Right cardiac atrium (tissue), 5 donors: ENCODE data around the gene MRPL50. TPM values are rescaled to one million over a fixed set of nuclear protein-coding genes. Genes with fewer than 3 reads are reported as not detected.
A peak's percentile ranks its signal among the peaks of the same experiment; 100 is the strongest.
"Not testable (repeated sequence)": the region's sequence is repeated elsewhere in the genome, so short reads cannot be mapped to it uniquely, and the experiment has no call there.

Experiments used
- ATAC-seq, 2 donors: fragments of 200-7000 bp; cut with Tn5 transposase; one replicate each; pipeline versions ENCODE4 v1.8.0 to v1.9.1; 2020; ENCODE audit warnings: moderate library complexity in 2 of 2, mild to moderate bottlenecking in 1 of 2
- DNase-seq, 3 donors: peaks; one replicate each; pipeline ENCODE4 v3.0.0-alpha.2; 2020
- H3K27ac ChIP-seq: one replicate; pipeline ENCODE4 v1.5.1; 2013; ENCODE audit warnings: mild to moderate bottlenecking, low read length, control low read depth, moderate library complexity
- H3K27me3 ChIP-seq: one replicate; pipeline ENCODE4 v1.6.1; 2013; ENCODE audit not compliant: control insufficient read depth, insufficient read depth
- H3K4me1 ChIP-seq: one replicate; pipeline ENCODE4 v1.6.1; 2013; ENCODE audit warnings: low read length; ENCODE audit not compliant: control insufficient read depth, insufficient read depth
- H3K4me3 ChIP-seq: one replicate; pipeline ENCODE4 v1.5.1; 2013; ENCODE audit warnings: low read length, control low read depth
- H3K9me3 ChIP-seq: one replicate; pipeline ENCODE4 v1.6.1; 2013; ENCODE audit warnings: low read length; ENCODE audit not compliant: control insufficient read depth
- WGBS: extraction: QIAGEN DNeasy Blood & Tissue Kit; methylation state at CpG from one replicate; pipeline ENCODE4 v1.1.7; 2013; 5-methylcytosine and 5-hydroxymethylcytosine counted together
- intact Hi-C, 4 donors: fragments of 100-400 bp; cut with DNase I; formaldehyde crosslinking; loops; one replicate each; pipeline versions ENCODE4 v1.11.0 to v1.14.0; 2022 to 2023
- polyA plus RNA-seq: library from polyadenylated mRNA; stranded (reverse); fragments of 200-250 nt; gene quantifications from one replicate; pipeline ENCODE4 v1.2.3, GENCODE V29; 2013
- total RNA-seq, 4 donors: library from RNA; stranded (reverse); fragmentation: NEBNext Ultra II Directional; extraction: Animal tissue kit (Norgen Biotek cat#: 25700); gene quantifications; one replicate each; pipeline ENCODE4 v1.2.1, GENCODE V29; 2021
- donor health status: healthy with polysubstance abuse.
- donor health status: DM: no; HTN: yes; CAD: no.
- donor health status: DM: no; HTN: no; CAD: no.
- donor health status: DM: no; HTN: yes; CAD: no; lungs with severe emphysema.
- donor health status: DM: yes; HTN: yes; CAD: no.

The MRPL50 gene
- total and polyA plus RNA-seq, 5 donors: 16.0 to 20.7 (median 18.3) TPM

GRCh38 chr9:101394687-101395086 is 3.7 kb downstream of the MRPL50 start:
- H3K9me3 ChIP-seq: no peaks in the 10 kb centered on the region
- intact Hi-C loops: loop anchor here in 2 of 4 donors (10.0 kb wide), 1 partner anchor 140 kb away; the partner anchor contains the start of gene RNF20 (in 2 of the 2)
- DNase-seq: no peak
- H3K4me3 ChIP-seq: no peak overlapping the region
- no peak for ATAC-seq
- H3K27me3 ChIP-seq: no peaks in the 10 kb centered on the region
- WGBS: 96% methylated on average over 1 of the region's 1 CpG
- H3K4me1 ChIP-seq: peaks cover 2% of the 10 kb centered on the region
- no peak overlapping the region for H3K27ac ChIP-seq

DNA sequence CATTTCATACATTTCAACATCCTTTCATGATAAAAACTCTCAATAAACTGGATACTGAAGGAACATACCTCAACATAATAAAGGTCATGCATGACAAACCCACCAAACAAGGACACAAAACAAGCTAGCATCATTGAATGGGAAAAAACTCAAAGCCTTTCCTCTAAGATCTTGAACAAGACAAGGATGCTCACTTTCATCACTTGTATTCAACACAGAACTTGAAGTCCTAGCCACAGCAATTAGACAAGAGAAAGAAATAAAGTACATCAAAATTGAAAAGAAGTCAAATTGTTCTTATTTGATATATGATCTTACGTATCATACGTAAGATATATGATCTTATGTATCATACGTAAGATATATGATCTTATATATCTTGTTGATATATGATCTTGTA is 5.3 kb downstream of the MRPL50 start:
- WGBS: over 99% methylated on average over 3 of the region's 3 CpGs
- ATAC-seq: no peak
- no peak overlapping the region for H3K4me3 ChIP-seq

DNA sequence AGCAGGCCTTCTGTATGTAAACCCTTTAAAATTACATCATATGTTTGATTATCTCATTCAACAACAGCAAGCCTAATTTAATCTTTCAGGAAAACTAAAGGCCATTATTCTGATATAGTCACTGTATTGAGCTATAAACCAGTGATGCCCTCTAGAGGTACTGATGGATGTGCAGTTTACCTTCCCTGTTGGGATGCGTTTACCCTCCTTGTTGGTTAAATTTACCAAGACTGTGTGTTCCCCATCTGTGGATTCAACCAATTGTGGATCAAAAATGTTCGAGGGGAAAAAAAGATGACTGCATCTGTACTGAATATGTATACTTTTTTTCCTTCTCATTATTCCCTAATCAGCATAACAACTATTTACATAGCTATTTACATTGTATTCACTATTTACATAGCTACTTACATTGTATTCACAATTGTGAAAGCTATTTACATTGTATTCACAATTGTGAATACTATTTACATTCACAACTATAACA is 9.9 kb downstream of the MRPL50 start:
- H3K27ac ChIP-seq: no peak overlapping the region
- ATAC-seq (no peak), DNase-seq (no peak)
- no peak overlapping the region for H3K4me3 ChIP-seq
- WGBS: 85% methylated on average over 2 of the region's 2 CpGs
- intact Hi-C loops: no loop called here
- H3K4me1 ChIP-seq: no peaks in the 10 kb centered on the region
- H3K9me3 ChIP-seq: no peaks in the 10 kb centered on the region
- no peaks in the 10 kb centered on the region for H3K27me3 ChIP-seq

More for the DNA sequence above, 5.3 kb downstream of the MRPL50 start:
- Histone ChIP-seq H3K9me3 (no peaks in the 10 kb centered on the region), H3K27ac (no peak overlapping the region), H3K27me3 (no peaks in the 10 kb centered on the region), H3K4me1 (peaks cover 2% of the 10 kb centered on the region)
- DNase-seq: no peak
- intact Hi-C loops: loop anchor here in 2 of 4 donors (10.0 kb wide), 1 partner anchor 142 kb away; the partner anchor contains the start of gene RNF20 (in 2 of the 2)

GRCh38 chr9:101387871-101388506 is 10.4 kb downstream of the MRPL50 start:
- no peaks in the 10 kb centered on the region for H3K9me3 ChIP-seq
- WGBS: 55% methylated on average over 6 of the region's 6 CpGs
- peak in 1 of 2 donors; percentile 56 for ATAC-seq
- H3K27me3 ChIP-seq: no peaks in the 10 kb centered on the region
- H3K4me3 ChIP-seq: no peak overlapping the region
- no peak for DNase-seq
- intact Hi-C loops: no loop called here
- H3K4me1 ChIP-seq: no peaks in the 10 kb centered on the region
- H3K27ac ChIP-seq: no peak overlapping the region

DNA sequence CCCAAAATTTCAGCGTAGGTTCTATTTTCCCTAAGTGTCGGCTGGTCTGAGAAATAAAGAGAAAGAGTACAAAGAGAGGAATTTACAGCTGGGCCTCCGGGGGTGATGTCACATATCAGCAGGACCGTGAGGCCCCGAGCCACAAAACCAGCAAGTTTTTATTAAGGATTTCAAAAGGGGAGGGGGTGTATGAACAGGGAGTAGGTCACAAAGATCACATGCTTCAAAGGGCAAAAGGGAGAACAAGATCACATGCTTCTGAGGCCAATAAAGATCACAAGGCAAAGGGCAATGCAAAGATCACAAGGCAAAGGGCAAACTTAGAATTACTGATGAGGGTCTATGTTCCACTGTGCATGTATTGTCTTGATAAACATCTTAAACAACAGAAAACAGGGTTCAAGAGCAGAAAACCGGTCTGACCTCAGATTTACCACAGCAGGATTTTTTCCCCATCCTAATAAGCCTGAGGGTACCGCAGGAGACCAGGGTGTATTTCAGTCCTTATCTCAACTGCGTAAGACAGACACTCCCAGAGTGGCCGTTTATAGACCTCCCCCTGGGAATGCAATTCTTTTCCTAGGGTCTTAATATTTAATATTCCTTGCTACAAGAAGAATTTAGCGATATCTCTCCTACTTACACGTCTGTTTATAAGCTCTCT is 13.4 kb downstream of the MRPL50 start, which contains the start of gene BAAT:
Gene BAAT, minus strand, starts transcription at position 134 of the 664 bp plus-strand sequence. CDS start 13,602 bp downstream, outside the sequence.
- H3K9me3 ChIP-seq, H3K27me3 ChIP-seq, H3K4me3 ChIP-seq, H3K27ac ChIP-seq, ATAC-seq, H3K4me1 ChIP-seq, DNase-seq, intact Hi-C loops: not testable (repeated sequence)
- WGBS: 95% methylated on average over 11 of the region's 11 CpGs

DNA sequence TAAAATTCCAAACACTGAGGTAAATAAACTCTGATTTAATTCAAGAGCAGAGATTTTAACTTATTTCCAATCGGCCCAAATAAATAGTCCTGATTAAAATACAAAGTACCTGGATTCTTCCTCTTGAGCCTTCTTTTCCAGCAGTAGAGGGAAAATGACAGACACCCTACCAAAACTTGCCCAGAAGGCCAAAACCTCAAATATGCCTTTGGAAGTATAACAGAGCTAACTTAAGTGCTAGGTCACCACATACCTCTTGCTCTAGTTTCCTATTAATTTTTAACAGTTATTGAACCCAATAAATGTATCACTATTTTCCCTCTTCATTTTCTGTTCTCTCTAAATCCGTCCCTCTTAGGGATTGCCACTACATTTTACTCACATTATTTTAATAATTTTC is 15.1 kb downstream of the MRPL50 start:
- intact Hi-C loops: no loop called here
- WGBS: 85% methylated on average over 2 of the region's 2 CpGs
- H3K4me3 ChIP-seq: no peak overlapping the region

DNA sequence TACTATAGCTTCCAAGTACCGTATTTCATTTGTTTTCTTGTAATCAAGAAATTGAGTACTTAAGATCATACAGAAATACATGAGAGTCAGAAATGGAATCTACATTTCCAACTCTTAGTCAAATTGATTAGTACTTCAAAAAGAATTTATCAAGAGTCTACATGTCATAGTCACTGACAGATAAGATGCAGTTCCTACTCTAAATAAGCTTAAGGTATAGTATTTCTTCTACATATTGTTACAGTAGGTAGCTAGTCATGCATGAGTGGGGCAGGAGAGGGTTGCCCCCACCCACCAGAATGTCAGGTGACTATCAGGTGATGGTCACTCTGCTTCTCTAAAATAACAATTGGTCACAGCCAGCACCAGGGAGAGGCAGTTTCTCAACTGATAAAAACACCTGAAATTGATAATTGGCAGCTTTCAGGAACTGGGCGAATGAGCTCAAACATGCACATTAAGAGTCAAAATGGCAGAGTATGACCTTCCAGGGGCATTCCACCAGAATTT is 16.5 kb downstream of the MRPL50 start:
- ATAC-seq (no peak), DNase-seq (no peak)
- intact Hi-C loops: no loop called here
- 89% methylated on average over 2 of the region's 2 CpGs for WGBS
- no peaks in the 10 kb centered on the region for H3K27me3 ChIP-seq
- H3K4me3 ChIP-seq: no peak overlapping the region
- H3K27ac ChIP-seq: no peak overlapping the region
- H3K4me1 ChIP-seq: no peaks in the 10 kb centered on the region
- H3K9me3 ChIP-seq: no peaks in the 10 kb centered on the region

More for the DNA sequence above, 15.1 kb downstream of the MRPL50 start:
- H3K27ac ChIP-seq: no peak overlapping the region
- no peaks in the 10 kb centered on the region for H3K27me3 ChIP-seq
- no peak for DNase-seq
- no peaks in the 10 kb centered on the region for H3K9me3 ChIP-seq
- no peak for ATAC-seq
- no peaks in the 10 kb centered on the region for H3K4me1 ChIP-seq

DNA sequence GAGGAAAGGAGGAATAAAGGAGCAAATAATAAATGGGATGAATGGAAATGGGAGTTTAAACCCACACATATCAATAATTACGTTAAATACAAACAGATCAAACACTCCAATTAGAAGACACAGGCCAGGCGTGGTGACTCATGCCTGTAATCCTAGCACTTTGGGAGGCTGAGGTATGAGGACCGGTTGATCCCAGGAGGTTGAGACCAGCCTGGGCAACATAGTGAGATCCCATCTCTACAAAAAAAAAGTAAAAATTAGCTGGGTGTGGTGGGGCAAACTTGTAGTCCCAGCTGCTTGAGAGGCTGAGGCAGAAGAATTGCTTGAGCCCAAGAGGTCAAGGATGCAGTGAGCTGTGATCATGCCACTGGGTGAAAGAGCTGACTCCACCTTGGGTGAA is 17.3 kb downstream of the MRPL50 start:
- Histone ChIP-seq H3K4me1 (no peaks in the 10 kb centered on the region), H3K9me3 (no peaks in the 10 kb centered on the region), H3K4me3 (no peak overlapping the region), H3K27me3 (no peaks in the 10 kb centered on the region), H3K27ac (no peak overlapping the region)
- ATAC-seq (no peak), DNase-seq (no peak)
- 94% methylated on average over 3 of the region's 3 CpGs for WGBS
- intact Hi-C loops: no loop called here

DNA sequence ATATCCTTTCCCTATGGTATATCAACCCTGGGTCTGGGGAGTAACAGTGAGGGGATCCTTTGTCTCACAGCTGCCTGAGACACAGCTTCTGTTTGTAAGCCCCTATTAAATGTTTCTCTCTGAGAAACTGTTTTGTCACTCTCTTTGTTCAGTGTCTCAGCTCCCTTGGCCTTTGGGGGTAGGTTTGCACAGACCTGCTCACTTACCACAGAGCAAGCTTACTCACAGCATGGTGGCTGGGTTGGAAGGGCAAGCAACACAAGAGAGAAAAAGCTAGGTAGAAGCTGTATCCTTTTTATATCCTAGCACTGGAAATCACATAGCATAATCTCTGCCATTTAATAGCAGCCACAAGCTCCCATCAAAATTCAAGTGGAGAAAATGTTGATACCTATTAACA is 18.1 kb downstream of the MRPL50 start:
- no peaks in the 10 kb centered on the region for H3K9me3 ChIP-seq
- H3K27ac ChIP-seq: no peak overlapping the region
- no peaks in the 10 kb centered on the region for H3K4me1 ChIP-seq
- ATAC-seq (no peak), DNase-seq (no peak)
- H3K27me3 ChIP-seq: no peaks in the 10 kb centered on the region
- intact Hi-C loops: no loop called here
- no peak overlapping the region for H3K4me3 ChIP-seq

DNA sequence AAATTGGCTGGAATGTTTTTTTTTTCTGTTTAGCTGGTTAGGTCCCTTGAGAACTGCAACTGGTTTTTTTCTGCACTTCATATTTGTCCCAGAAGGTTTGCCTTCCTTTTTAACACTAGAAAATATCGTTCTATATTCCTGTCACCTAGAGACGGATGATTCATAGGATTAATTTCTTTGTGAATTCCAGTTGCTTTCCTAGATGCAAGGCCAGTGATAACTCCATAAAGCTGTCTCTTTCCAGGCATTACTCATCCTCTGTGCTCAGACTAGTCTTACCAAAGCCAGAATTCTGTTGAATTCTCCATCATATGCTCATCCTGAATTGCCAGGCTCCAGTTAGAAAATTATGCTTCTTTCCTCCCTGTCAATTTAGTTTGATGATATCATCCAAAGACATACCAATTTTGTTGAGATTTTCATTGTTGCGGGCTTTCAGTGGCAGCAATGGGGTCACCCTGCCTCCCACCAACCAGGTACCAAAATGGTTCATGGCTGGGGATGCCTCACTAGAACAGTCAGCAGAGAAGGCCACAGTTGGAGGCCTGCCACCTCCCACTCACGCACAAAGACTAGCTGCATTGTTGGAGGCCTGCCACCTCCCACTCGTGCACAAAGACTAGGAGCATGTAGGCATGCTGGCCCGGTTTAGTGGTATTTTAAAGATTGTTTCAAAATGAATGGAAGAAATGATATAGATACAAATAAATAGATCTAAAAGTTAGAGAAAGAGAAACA is 22.1 kb downstream of the MRPL50 start:
- 58% methylated on average over 6 of the region's 6 CpGs for WGBS

DNA sequence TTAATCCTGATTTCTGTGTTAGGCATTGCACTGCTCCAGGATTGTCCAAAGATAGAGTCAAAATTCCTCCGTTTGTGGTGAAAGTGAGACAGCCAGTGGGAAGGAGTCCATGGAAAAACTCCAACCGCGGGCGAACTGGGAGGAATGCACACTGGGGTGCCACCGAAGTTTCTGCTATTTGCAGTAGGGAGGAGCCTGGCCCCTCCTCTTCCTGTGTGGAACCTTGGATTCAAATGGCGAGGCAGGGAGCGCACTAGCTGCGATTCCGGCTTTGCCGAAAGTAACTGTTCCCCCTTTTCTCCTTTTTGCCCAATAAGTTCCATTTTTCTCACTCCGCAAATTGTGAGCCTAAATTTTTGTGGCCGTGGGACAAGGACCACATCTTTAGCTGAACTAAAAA is 22.9 kb downstream of the MRPL50 start:
- no peak for DNase-seq
- no peak overlapping the region for H3K4me3 ChIP-seq
- 86% methylated on average over 12 of the region's 12 CpGs for WGBS
- ATAC-seq: no peak
- no peaks in the 10 kb centered on the region for H3K9me3 ChIP-seq
- H3K27me3 ChIP-seq: no peaks in the 10 kb centered on the region
- intact Hi-C loops: no loop called here
- H3K27ac ChIP-seq: no peak overlapping the region
- no peaks in the 10 kb centered on the region for H3K4me1 ChIP-seq

More for the DNA sequence above, 22.1 kb downstream of the MRPL50 start:
- peak in 1 of 3 donors; percentile 57 for DNase-seq
- intact Hi-C loops: no loop called here
- H3K27ac ChIP-seq: no peak overlapping the region
- H3K9me3 ChIP-seq: no peaks in the 10 kb centered on the region
- no peak overlapping the region for H3K4me3 ChIP-seq
- no peaks in the 10 kb centered on the region for H3K27me3 ChIP-seq
- no peaks in the 10 kb centered on the region for H3K4me1 ChIP-seq
- ATAC-seq: peak in 1 of 2 donors; percentile 16
